OCI-M1 (cell line): ENCODE results near the gene STARD8.
"Not testable (repeated sequence)": the region's sequence is repeated elsewhere in the genome, so short reads cannot be mapped to it uniquely, and the experiment has no call there.

ENCODE experiments used
- DNase-seq: peaks from one replicate; lab custom pipeline; 2025; lab: John Stamatoyannopoulos, UW

Gene STARD8, protein sequence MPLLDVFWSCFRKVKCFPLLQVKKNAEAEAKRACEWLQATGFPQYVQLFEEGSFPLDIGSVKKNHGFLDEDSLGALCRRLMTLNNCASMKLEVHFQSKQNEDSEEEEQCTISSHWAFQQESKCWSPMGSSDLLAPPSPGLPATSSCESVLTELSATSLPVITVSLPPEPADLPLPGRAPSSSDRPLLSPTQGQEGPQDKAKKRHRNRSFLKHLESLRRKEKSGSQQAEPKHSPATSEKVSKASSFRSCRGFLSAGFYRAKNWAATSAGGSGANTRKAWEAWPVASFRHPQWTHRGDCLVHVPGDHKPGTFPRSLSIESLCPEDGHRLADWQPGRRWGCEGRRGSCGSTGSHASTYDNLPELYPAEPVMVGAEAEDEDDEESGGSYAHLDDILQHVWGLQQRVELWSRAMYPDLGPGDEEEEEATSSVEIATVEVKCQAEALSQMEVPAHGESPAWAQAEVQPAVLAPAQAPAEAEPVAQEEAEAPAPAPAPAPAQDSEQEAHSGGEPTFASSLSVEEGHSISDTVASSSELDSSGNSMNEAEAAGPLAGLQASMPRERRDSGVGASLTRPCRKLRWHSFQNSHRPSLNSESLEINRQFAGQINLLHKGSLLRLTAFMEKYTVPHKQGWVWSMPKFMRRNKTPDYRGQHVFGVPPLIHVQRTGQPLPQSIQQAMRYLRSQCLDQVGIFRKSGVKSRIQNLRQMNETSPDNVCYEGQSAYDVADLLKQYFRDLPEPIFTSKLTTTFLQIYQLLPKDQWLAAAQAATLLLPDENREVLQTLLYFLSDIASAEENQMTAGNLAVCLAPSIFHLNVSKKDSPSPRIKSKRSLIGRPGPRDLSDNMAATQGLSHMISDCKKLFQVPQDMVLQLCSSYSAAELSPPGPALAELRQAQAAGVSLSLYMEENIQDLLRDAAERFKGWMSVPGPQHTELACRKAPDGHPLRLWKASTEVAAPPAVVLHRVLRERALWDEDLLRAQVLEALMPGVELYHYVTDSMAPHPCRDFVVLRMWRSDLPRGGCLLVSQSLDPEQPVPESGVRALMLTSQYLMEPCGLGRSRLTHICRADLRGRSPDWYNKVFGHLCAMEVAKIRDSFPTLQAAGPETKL

GRCh38 chrX:68647156-68647957 is at the start of gene STARD8:
STARD8 (plus strand) TSS chrX:68647666; CDS start chrX:68647883, 217 bp downstream.
- DNase-seq = peak; percentile 26

DNA sequence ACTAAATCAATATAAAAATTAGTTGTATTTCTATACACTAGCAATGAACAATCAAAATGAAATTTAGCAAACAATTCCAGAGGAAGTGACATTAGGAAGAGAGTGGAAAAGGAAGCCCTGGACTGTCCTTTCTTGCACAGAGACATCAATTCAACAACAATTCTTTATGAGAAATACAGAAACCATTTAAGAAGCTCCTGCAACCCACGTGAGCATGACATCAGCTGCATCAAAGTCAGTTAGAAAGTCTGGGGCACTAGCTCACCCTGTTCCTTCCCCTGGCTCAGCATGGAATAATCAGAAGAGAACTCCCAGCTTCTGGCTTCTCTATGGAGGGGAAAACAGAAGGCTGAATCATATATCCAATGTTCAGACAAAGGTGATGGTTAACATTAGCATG is 48.6 kb upstream of the STARD8 start:
- no peak for DNase-seq

GRCh38 chrX:68599256-68600152 is 48.0 kb upstream of the STARD8 start:
- peak; percentile 6 for DNase-seq

DNA sequence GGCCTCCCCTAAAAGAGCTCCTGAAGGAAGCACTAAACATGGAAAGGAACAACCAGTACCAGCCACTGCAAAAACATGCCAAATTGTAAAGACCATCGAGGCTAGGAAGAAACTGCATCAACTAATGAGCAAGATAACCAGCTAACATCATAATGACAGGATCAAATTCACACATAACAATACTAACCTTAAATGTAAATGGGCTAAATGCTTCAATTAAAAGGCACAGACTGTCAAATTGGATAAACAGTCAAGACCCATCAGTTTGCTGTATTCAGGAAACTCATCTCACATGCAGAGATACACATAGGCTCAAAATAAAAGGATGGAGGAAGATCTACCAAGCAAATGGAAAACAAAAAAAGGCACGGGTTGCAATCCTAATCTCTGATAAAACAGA is 43.2 kb upstream of the STARD8 start:
- not testable (repeated sequence) for DNase-seq

DNA sequence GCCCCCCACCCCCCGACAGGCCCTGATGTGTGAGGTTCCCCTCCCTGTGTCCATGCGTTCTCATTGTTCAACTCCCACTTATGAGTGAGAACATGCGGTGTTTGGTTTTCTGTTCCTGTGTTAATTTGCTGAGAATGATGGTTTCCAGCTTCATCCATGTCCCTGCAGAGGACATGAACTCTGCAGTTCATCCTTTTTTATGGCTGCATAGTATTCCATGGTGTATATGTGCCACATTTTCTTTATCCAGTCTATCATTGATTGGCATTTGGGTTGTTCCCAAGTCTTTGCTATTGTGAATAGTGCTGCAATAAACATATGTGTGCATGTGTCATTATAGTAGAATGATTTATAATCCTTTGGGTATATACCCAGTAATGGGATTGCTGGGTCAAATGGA is 32.7 kb upstream of the STARD8 start:
- DNase-seq = not testable (repeated sequence)

DNA sequence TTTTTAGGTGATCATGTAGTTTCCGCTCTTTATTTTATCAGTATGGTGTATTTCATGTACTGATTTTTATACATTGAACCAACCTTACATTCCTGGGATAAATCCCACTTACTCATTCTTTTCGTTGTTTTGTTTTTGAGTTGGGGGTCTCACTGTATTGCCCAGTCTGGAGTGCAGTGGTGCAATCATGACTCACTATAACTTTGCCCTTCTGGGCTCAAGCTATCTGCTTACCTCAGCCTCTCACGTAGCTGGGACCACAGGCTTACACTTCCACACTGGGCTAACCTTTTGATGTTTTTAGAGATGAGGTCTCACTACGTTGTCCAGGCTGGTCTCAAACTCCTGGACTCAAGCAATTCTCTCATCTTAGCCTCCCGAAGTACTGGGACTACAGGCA is 19.5 kb upstream of the STARD8 start:
- no peak for DNase-seq

- not testable (repeated sequence) for DNase-seq
Measured at GRCh38 chrX:68629936-68630335, 17.5 kb upstream of the STARD8 start.

DNA sequence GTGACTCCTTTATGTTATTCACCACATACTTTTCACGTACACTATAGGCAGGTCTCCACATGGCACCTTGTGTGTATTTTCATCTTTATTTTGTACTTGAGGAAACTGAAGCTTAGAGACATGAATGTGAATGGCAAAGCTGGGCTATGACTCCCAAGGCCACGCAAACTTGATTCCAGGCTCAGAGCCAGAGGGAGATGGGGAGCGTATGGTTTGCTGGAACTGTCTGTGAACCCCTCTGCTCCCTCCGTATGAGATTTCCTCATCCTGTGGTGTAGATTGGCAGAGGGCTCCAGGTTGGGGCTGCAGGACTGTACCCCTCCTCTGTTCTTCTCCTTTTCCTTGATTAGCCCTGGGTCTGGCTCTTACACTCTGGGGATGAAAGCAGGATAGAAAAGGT is 16.1 kb upstream of the STARD8 start:
- DNase-seq = no peak

GRCh38 chrX:68632491-68632890 is 15.0 kb upstream of the STARD8 start:
- DNase-seq = no peak

- DNase-seq = no peak
Measured at GRCh38 chrX:68633981-68634380, 13.5 kb upstream of the STARD8 start.

- DNase-seq = no peak
Measured at GRCh38 chrX:68634649-68635227, 12.7 kb upstream of the STARD8 start.

DNA sequence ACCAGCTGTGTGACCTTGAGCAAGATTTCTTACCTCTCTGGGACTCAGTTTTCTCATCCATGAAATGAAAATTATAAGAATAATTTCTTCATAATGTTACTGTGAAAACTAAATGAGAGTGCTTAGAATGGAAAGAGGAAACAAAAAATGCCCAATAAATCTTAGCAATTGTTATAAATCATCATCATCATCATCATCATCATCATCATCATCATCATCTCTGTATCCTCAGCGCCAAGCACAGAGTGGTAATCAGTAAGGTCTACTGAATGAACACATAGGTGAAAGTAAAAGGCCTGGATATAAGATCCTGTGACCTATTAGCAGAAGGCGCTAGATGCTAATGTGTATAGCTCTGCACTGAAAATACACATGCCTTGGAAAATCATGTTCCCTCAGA is 6.8 kb upstream of the STARD8 start:
- no peak for DNase-seq

- no peak for DNase-seq
Measured at GRCh38 chrX:68644861-68645260, 2.6 kb upstream of the STARD8 start.

DNA sequence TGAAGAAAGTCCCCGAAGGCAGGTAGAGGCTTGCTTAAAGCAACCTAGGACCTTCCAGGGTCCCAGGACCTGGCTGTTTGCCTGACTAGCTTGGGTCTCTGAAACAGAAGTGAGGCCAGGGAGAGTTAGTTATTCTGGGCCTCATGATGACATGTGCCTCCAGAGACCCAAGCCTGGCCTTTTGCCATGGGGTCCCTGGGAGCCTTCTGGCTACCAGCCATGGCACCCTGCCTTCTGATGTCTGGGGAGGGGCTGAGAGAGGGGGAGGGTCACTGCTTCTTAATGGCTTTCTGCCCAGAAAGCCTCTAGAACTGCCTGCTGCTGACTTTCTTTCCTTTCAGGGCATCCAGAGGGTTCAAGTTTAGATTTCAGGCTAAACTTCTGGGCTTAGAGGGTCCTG is 1.0 kb upstream of the STARD8 start:
- no peak for DNase-seq

DNA sequence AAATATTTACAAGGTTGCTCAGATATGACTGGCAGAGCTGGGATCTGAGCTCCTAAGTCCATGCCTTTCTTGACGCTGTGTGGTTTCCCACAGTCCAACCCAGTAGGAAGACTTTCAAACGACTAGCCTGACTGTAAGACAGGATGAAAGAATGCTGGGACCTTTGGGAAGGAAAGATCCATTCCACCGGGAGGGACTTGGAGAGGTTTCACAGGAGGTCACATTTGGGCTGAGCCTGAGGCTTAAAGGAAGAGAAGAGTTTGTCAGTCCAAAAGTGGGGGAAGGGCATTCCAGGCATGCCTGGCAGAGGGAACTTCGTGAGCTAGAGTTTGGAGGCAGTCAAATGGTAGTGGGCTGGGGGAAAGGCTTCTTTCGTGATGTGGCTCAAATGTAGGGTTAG is 1.5 kb downstream of the STARD8 start:
- DNase-seq = no peak

GRCh38 chrX:68650491-68650890 is 3.0 kb downstream of the STARD8 start:
- DNase-seq = no peak

- no peak for DNase-seq
Measured at GRCh38 chrX:68651110-68651509, 3.6 kb downstream of the STARD8 start.

DNA sequence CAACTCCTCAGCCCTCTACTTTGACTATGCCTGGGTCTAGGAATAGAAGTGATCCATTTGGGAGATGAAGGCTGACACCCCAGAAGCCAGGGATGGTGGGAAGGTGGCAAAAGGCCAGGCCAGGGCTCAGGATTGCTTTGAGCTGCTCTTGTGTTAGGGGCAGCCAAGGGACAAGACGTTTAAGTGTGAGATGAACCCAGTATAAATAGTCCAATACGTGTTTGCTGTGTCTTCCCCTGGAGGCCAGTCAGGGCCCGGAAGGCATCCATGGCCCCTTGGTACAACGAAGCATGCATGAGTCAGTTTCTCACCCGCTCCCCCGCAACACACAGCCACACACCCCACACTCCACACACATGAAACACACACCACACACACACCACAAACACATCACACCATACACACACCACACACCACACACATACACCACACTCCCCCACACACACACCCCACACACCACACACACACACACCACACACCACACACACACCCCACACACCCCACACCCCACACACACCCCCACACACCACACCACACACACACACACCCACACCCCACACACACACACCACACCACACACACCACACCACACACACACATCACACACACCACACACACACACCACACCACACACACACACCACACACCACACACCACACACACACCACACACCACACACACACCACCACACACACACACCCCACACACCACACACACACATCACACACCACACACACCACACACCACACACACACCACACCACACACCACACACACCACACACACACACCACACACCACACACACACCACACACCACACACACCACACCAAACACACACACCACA is 5.1 kb downstream of the STARD8 start:
- no peak for DNase-seq

- DNase-seq = no peak
Measured at GRCh38 chrX:68654693-68655092, 7.2 kb downstream of the STARD8 start.
